GM21619 (cell line): ENCODE results near the gene GRID1.
"Not testable (repeated sequence)": the region's sequence is repeated elsewhere in the genome, so short reads cannot be mapped to it uniquely, and the experiment has no call there.

Experiments used
- ATAC-seq: cut with Tn5 transposase; IDR thresholded peaks from one replicate; pipeline ENCODE4 v1.9.1; 2021; ENCODE audit not compliant: unreplicated experiment

Gene GRID1

GRCh38 chr10:86392723-86393094, 26.1 kb upstream of the GRID1 start:
- peak; percentile 63 for ATAC-seq

- peak; percentile 5 for ATAC-seq
These were observed 25.6 kb upstream of the GRID1 start for GRCh38 chr10:86391986-86392722.

- ATAC-seq = no peak
These were observed 24.7 kb upstream of the GRID1 start for GRCh38 chr10:86391236-86391840.

GRCh38 chr10:86390337-86391120, 23.9 kb upstream of the GRID1 start:
- no peak for ATAC-seq

- peak; percentile 62 for ATAC-seq
These were observed 23.0 kb upstream of the GRID1 start for GRCh38 chr10:86389441-86390193.

GRCh38 chr10:86389109-86389440, 22.5 kb upstream of the GRID1 start:
- not testable (repeated sequence) for ATAC-seq

- no peak for ATAC-seq
These were observed 21.6 kb upstream of the GRID1 start for GRCh38 chr10:86388119-86388704.

GRCh38 chr10:86387178-86387794, 20.7 kb upstream of the GRID1 start:
- no peak for ATAC-seq

- no peak for ATAC-seq
These were observed 19.2 kb upstream of the GRID1 start for GRCh38 chr10:86385806-86386205.

GRCh38 chr10:86377797-86378146, 11.2 kb upstream of the GRID1 start:
- no peak for ATAC-seq

- peak; percentile 95 for ATAC-seq
These were observed 10.5 kb upstream of the GRID1 start for GRCh38 chr10:86376852-86377796.

GRCh38 chr10:86376403-86376802, 9.8 kb upstream of the GRID1 start:
- no peak for ATAC-seq

GRCh38 chr10:86375204-86375603, 8.6 kb upstream of the GRID1 start:
- ATAC-seq = no peak

GRCh38 chr10:86374664-86375063, 8.1 kb upstream of the GRID1 start:
- ATAC-seq = no peak

GRCh38 chr10:86373828-86374227, 7.2 kb upstream of the GRID1 start:
- ATAC-seq = no peak

- no peak for ATAC-seq
These were observed 6.7 kb upstream of the GRID1 start for GRCh38 chr10:86373251-86373650.

GRCh38 chr10:86372784-86373239, 6.2 kb upstream of the GRID1 start:
- no peak for ATAC-seq

- no peak for ATAC-seq
These were observed 5.7 kb upstream of the GRID1 start for GRCh38 chr10:86372119-86372783.

- no peak for ATAC-seq
These were observed 5.1 kb upstream of the GRID1 start for GRCh38 chr10:86371691-86372090.
